GM12873 (cell line): ENCODE measurements around the gene ARL4D.

ENCODE experiments used
- CTCF ChIP-seq: IDR thresholded peaks from 2 replicates; pipeline ENCODE4 v1.5.1; 2012; ENCODE audit warnings: low read depth, mild to moderate bottlenecking, moderate library complexity, low read length, control low read depth; ENCODE audit not compliant: insufficient read depth; ENCODE audit errors: missing control alignments

Gene ARL4D

DNA sequence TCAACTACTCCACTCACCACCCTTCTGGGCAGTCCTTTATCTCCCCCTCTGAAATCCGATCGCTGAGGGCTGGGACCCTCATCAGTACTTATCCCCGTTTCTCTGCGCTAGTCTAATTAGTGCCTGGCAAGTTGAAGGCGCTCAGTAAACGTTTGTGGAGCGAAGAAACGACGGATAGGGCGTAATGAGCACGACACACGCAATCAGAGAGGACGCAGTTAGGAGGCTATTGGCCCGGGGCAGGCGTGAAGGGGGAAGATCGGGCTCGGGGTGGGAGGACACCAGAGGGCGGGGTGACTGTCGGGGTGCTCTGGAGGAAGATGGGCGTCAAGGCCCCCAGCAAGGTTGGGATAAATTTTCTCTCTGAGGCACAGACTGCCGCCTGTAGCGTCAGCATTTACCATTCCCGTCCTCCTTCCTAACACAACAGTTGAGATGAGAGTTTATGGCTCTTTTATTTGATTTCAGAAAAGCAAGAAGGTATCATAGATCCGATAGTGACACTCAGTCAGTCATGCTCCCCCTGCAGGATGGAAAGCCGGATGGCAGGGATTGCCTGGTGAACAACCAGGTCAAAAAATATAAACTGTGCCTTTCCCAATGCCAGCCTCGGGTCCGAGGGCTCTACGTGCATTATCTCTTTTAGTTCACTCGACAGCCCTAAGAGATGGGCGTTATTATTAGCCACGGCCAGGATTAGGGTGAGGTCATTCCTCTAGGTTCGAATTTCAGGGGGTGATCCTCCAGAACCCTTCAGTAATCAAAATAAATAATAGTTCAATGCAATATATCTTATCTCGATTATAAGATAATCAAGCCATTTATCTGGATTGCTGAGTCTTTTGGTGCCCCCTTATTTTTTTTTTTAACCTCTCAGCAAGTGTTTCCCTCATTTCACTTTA lies 9.5 kb upstream of the ARL4D start:
- peak; percentile 91 for TF ChIP-seq CTCF

DNA sequence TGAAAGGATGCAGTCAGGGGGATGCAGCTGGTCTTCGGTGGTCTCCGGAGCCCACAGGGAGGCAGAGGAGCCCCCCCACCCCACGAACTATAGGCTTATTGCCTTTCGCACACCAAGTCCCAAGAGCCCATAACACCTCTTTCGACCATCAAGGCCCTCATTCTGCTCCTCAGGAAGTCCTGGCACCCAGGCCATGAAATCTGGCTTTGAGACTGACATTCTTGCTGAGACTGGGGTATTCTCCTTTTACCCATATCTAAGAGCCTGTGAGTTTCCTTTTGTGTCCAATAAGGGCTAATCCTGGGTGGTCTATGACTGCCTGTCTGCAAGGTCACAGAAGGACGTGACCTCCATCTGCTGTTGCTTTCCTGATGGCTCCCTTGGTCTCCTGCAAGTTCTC lies 6.4 kb upstream of the ARL4D start:
- no peak for TF ChIP-seq CTCF

DNA sequence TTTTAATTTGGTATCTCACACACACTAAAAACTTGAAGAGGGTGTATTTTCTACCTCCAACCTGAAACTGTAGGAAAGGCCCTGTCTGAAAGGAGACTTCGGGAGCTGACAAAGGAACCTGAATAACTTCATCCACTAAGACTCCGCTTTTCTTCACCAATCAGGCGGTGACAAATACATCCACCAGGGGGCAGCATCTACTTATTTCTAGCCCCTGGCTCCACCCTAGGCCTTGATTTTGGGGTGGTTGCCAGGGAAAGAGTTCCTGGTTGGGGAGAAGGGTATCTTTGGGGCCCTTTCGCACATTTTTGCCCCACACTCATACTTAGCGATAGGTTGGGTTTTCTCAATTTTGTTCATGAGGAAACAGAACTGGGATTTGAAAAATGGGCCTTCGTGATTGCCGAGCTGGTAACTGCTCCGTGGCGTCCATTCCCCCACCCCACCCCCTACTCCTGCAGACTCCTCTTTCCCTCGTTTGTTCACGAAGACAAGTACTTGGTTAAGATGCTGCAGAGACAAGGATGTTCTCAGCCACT lies 4.8 kb upstream of the ARL4D start:
- TF ChIP-seq CTCF, result peak; percentile 81

DNA sequence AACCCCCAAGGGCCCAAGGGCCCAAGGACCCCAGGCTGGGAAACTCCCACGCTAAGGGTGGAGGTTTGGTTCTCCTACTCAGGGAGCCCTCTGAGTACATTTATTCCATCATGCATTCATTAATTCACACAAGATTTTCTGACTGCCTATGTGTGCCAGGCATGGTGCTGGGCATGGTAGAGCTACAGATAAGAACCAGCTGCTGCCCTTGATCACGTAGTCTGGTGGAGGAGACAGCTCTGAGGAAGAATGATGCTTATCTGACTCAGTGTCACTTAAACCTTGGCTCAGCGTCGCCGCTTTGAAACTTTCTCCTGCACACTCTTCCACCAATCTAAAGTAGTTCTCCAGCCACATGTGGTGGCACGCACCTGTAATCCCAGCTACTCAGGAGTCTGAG lies 3.6 kb upstream of the ARL4D start:
- TF ChIP-seq CTCF, result no peak

DNA sequence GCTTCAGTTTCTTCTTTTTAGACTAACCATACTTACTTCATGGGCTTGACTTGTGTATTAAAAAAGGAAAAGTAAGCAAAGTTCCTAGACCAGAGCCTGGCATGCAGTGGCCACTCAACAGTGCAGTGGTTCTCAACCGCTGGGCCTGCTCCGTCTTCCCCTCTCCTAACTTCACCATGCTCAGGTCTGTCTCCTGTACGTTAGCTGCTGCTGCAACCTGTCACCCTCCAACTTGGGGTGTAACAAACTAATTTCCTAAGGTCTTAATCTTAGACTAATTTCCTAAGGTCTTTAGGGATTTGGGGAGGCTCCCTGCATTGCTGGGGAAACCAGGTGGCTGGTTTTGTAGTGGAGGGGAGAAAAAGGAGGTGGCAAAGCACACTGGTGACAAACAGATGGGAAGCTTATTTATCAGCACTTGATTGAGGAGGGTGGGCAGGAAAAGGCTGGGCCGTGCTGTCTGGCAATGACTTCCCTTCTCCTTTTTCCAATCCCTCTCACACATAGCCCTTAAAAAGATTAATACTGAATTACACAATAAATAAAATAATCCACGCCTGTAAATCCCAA lies 2.2 kb upstream of the ARL4D start:
- TF ChIP-seq CTCF, result no peak

- no peak for TF ChIP-seq CTCF
These were observed 1.1 kb downstream of the ARL4D start for GRCh38 chr17:43399839-43400328.

DNA sequence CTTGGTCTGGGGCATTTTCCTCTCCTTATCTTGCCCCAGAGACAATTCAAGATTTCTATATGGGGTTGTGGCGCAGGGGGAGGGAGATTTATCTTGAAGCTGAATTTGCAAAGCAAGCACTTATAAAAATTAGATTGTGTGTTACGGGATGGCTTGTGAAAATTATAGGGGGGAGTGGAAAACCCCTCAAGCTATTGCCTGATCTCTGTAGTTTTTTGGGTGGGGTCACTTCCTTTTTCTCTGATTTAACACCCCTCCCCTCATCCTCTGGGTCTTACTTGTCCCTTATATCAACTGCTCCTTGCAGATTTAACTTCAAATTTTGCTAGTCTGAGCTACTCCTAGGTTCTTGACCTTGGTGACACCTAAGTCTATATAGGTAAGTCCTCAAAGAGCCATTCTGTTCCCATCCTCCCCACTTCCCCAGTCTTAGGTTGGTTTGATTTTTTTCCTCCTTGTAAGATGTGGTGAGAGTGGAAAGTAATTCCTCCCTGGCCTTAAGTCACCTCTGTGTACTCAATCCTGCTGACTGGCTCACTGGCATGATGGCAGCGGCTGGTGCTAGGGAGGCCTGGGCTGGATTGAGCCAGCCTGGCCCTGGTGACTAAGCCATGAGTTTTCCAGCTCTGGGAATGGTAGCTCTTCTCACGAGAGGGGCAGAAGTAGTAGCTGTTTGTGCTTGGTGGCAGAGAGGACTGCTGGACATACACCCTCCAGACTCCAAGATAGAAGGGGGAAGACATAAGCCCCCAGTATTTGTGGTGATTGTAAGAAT lies 2.3 kb downstream of the ARL4D start:
- no peak for TF ChIP-seq CTCF
